Measurements from ENCODE around the gene NHEJ1.

GRCh38 chr2:219125886-219126270 is 34.7 kb downstream of the NHEJ1 start:
- TF ChIP-seq, protein P1, sequence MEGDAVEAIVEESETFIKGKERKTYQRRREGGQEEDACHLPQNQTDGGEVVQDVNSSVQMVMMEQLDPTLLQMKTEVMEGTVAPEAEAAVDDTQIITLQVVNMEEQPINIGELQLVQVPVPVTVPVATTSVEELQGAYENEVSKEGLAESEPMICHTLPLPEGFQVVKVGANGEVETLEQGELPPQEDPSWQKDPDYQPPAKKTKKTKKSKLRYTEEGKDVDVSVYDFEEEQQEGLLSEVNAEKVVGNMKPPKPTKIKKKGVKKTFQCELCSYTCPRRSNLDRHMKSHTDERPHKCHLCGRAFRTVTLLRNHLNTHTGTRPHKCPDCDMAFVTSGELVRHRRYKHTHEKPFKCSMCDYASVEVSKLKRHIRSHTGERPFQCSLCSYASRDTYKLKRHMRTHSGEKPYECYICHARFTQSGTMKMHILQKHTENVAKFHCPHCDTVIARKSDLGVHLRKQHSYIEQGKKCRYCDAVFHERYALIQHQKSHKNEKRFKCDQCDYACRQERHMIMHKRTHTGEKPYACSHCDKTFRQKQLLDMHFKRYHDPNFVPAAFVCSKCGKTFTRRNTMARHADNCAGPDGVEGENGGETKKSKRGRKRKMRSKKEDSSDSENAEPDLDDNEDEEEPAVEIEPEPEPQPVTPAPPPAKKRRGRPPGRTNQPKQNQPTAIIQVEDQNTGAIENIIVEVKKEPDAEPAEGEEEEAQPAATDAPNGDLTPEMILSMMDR (IDR thresholded peaks at IDR 0.05) = no peak
- TF ChIP-seq FOXK1 (CRISPR knock-in tag; IDR thresholded peaks at IDR 0.05) = no peak
- TF ChIP-seq ELF4 (CRISPR knock-in tag; IDR thresholded peaks at IDR 0.05; ENCODE audit: low read depth) = no peak
- TF ChIP-seq, protein P2, sequence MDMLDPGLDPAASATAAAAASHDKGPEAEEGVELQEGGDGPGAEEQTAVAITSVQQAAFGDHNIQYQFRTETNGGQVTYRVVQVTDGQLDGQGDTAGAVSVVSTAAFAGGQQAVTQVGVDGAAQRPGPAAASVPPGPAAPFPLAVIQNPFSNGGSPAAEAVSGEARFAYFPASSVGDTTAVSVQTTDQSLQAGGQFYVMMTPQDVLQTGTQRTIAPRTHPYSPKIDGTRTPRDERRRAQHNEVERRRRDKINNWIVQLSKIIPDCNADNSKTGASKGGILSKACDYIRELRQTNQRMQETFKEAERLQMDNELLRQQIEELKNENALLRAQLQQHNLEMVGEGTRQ (CRISPR knock-in tag; IDR thresholded peaks at IDR 0.05) = no peak
- no peak for TF ChIP-seq IRF2 (CRISPR knock-in tag; IDR thresholded peaks at IDR 0.05; ENCODE audit: borderline replicate concordance, low read depth)
- no peak for TF ChIP-seq FOXP4 (CRISPR knock-in tag; IDR thresholded peaks at IDR 0.05)
- TF ChIP-seq, protein P3, sequence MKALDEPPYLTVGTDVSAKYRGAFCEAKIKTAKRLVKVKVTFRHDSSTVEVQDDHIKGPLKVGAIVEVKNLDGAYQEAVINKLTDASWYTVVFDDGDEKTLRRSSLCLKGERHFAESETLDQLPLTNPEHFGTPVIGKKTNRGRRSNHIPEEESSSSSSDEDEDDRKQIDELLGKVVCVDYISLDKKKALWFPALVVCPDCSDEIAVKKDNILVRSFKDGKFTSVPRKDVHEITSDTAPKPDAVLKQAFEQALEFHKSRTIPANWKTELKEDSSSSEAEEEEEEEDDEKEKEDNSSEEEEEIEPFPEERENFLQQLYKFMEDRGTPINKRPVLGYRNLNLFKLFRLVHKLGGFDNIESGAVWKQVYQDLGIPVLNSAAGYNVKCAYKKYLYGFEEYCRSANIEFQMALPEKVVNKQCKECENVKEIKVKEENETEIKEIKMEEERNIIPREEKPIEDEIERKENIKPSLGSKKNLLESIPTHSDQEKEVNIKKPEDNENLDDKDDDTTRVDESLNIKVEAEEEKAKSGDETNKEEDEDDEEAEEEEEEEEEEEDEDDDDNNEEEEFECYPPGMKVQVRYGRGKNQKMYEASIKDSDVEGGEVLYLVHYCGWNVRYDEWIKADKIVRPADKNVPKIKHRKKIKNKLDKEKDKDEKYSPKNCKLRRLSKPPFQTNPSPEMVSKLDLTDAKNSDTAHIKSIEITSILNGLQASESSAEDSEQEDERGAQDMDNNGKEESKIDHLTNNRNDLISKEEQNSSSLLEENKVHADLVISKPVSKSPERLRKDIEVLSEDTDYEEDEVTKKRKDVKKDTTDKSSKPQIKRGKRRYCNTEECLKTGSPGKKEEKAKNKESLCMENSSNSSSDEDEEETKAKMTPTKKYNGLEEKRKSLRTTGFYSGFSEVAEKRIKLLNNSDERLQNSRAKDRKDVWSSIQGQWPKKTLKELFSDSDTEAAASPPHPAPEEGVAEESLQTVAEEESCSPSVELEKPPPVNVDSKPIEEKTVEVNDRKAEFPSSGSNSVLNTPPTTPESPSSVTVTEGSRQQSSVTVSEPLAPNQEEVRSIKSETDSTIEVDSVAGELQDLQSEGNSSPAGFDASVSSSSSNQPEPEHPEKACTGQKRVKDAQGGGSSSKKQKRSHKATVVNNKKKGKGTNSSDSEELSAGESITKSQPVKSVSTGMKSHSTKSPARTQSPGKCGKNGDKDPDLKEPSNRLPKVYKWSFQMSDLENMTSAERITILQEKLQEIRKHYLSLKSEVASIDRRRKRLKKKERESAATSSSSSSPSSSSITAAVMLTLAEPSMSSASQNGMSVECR (CRISPR knock-in tag; IDR thresholded peaks at IDR 0.05; ENCODE audit: borderline replicate concordance) = no peak
- no peak for TF ChIP-seq ATF2 (CRISPR knock-in tag; IDR thresholded peaks at IDR 0.05; ENCODE audit: borderline replicate concordance, low read depth)
- TF ChIP-seq NR1H2 (CRISPR knock-in tag; IDR thresholded peaks at IDR 0.05) = no peak
- no peak for TF ChIP-seq IRF1 (CRISPR knock-in tag; IDR thresholded peaks at IDR 0.05)
- TF ChIP-seq CREM (CRISPR knock-in tag; IDR thresholded peaks at IDR 0.05) = no peak
- TF ChIP-seq NFE2L1 (CRISPR knock-in tag; IDR thresholded peaks at IDR 0.05) = no peak
- TF ChIP-seq, protein P4, sequence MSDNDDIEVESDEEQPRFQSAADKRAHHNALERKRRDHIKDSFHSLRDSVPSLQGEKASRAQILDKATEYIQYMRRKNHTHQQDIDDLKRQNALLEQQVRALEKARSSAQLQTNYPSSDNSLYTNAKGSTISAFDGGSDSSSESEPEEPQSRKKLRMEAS (CRISPR knock-in tag; IDR thresholded peaks at IDR 0.05) = no peak
- TF ChIP-seq, protein P5, sequence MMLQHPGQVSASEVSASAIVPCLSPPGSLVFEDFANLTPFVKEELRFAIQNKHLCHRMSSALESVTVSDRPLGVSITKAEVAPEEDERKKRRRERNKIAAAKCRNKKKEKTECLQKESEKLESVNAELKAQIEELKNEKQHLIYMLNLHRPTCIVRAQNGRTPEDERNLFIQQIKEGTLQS (CRISPR knock-in tag; conservative IDR thresholded peaks at IDR 0.05) = no peak
